HepG2 (cell line): ENCODE measurements around the gene TMCC2. TPM values are rescaled to one million over a fixed set of nuclear protein-coding genes. Genes with fewer than 3 reads are reported as not detected.

Experiments used
- AGO2 ChIP-seq: fragments of 200-400 bp; formaldehyde crosslinking; optimal IDR thresholded peaks from 2 replicates; pipeline ENCODE3; 2017; ENCODE audit warnings: mild to moderate bottlenecking, low read depth, low read length, moderate library complexity
- ARID4A ChIP-seq: sonication (generic); formaldehyde crosslinking; IDR thresholded peaks from 2 replicates; pipeline ENCODE4 v1.5.0; 2020; ENCODE audit warnings: mild to moderate bottlenecking, missing genetic modification reagents, borderline replicate concordance
- HIC2 ChIP-seq: sonication (generic); formaldehyde crosslinking; IDR thresholded peaks from 2 replicates; pipeline ENCODE4 v1.9.0; 2022; ENCODE audit warnings: low read depth, missing genetic modification reagents
- HOXA3 ChIP-seq: sonication (generic); formaldehyde crosslinking; IDR thresholded peaks from 2 replicates; pipeline ENCODE4 v1.5.0; 2020; ENCODE audit warnings: missing genetic modification reagents
- PHF20 ChIP-seq: sonication (generic); formaldehyde crosslinking; IDR thresholded peaks from 2 replicates; pipeline ENCODE4 v1.5.0; 2020; ENCODE audit warnings: mild to moderate bottlenecking, missing genetic modification reagents
- PTBP1 ChIP-seq: fragments of 200-400 bp; formaldehyde crosslinking; IDR thresholded peaks from 2 replicates; pipeline ENCODE4 v1.6.1; 2018; ENCODE audit warnings: low read length, low read depth; ENCODE audit not compliant: poor library complexity, severe bottlenecking
- SSRP1 ChIP-seq: IDR thresholded peaks from 2 replicates; pipeline ENCODE4 v1.6.1; 2016; ENCODE audit warnings: control low read depth
- TEAD3 ChIP-seq: optimal IDR thresholded peaks from 2 replicates; pipeline ENCODE3; 2016; ENCODE audit warnings: borderline replicate concordance
- THAP11 ChIP-seq: IDR thresholded peaks from 2 replicates; pipeline ENCODE4 v1.6.1; 2016; ENCODE audit warnings: missing biosample characterization, missing genetic modification reagents
- ZBTB44 ChIP-seq: sonication (generic); formaldehyde crosslinking; IDR thresholded peaks from 2 replicates; pipeline ENCODE4 v1.4.0; 2020; ENCODE audit warnings: missing genetic modification reagents
- ZBTB49 ChIP-seq: sonication (generic); formaldehyde crosslinking; IDR thresholded peaks from 2 replicates; pipeline ENCODE4 v1.4.0; 2020; ENCODE audit warnings: missing genetic modification reagents, borderline replicate concordance
- ZC3H13 ChIP-seq: sonication (generic); formaldehyde crosslinking; IDR thresholded peaks from 2 replicates; pipeline ENCODE4 v1.8.1; 2023; ENCODE audit warnings: mild to moderate bottlenecking, missing genetic modification reagents, moderate library complexity
- ZFP62 ChIP-seq: sonication (generic); formaldehyde crosslinking; IDR thresholded peaks from 2 replicates; pipeline ENCODE4 v1.4.0; 2020; ENCODE audit warnings: missing genetic modification reagents
- ZNF44 ChIP-seq: sonication (generic); formaldehyde crosslinking; IDR thresholded peaks from 2 replicates; pipeline ENCODE4 v1.5.1; 2020; ENCODE audit warnings: mild to moderate bottlenecking, missing genetic modification reagents
- ZNF773 ChIP-seq: sonication (generic); formaldehyde crosslinking; IDR thresholded peaks from 2 replicates; pipeline ENCODE4 v1.4.0; 2020; ENCODE audit warnings: missing genetic modification reagents, borderline replicate concordance
- ZSCAN30 ChIP-seq: sonication (generic); formaldehyde crosslinking; IDR thresholded peaks from 2 replicates; pipeline ENCODE4 v1.5.0; 2020; ENCODE audit warnings: mild to moderate bottlenecking, missing genetic modification reagents
- polyA plus RNA-seq, 8 experiments: library from polyadenylated mRNA; depleted of rRNA in 3 of 8; stranded (reverse) in 7 of 8; unstranded in 1 of 8; fragments of >200 nt; fragmentation: Illumina TruSeq in 4 of 8; extraction: Trizol in 4 of 8; gene quantifications; 2 replicates each; pipeline versions ENCODE4 v1.2.1 to v1.2.3, GENCODE V29; 2011 to 2016; ENCODE audit warnings: low read depth in 4 of 8, missing spikeins in 1 of 8, mixed read lengths in 1 of 8; ENCODE audit not compliant: insufficient read depth in 1 of 8
- total RNA-seq, 5 experiments: library from RNA; depleted of rRNA; stranded (reverse); fragments of >200 nt; fragmentation: Illumina TruSeq; extraction: Trizol; gene quantifications; 2 replicates each; pipeline ENCODE4 v1.2.3, GENCODE V29; 2016; ENCODE audit warnings: low read depth in 1 of 5

Gene TMCC2
- total and polyA plus RNA-seq, 2 of the 13 experiments (the other 11 are each of a cell fraction or from before 2014, with no cell fraction given), result 0.12 to 0.24 TPM

- TF ChIP-seq ZBTB49 (no peak), HIC2 (CRISPR knock-in tag) (no peak), PTBP1 (peak; percentile 53), TEAD3 (peak; percentile 39), ZNF44 (CRISPR knock-in tag) (0 out of 2 replicates have a peak, but pooled peaks have one; percentile 62), AGO2 (peak; percentile 42), HOXA3 (CRISPR knock-in tag) (0 out of 2 replicates have a peak, but pooled peaks have one; percentile 14), THAP11 (CRISPR knock-in tag) (peak; percentile 21; the same call in 1 of the 2 replicates), ARID4A (CRISPR knock-in tag) (peak; percentile 64; the same call in 1 of the 2 replicates), ZSCAN30 (CRISPR knock-in tag) (no peak), SSRP1 (CRISPR knock-in tag) (no peak), ZBTB44 (no peak), PHF20 (CRISPR knock-in tag) (no peak), ZFP62 (CRISPR knock-in tag) (no peak), ZNF773 (no peak), ZC3H13 (no peak)
These were observed 93.6 kb downstream of the TMCC2 start, which contains the start of gene NUAK2 (continued) for GRCh38 chr1:205321162-205321958.
